SK-N-SH treated with all-trans-retinoic acid at 6 μM for 48 hours (cell line): ENCODE data around the gene NUMA1.

ENCODE experiments used
- ATAC-seq: fragments of 200-7000 bp; cut with Tn5 transposase; 3 replicates; pipeline ENCODE4 v1.9.1; 2020; ENCODE audit warnings: mild to moderate bottlenecking, moderate library complexity
- ARNTL ChIP-seq: fragments of 450-650 bp; formaldehyde crosslinking; IDR thresholded peaks from 2 replicates; pipeline ENCODE4 v1.5.0; 2020; ENCODE audit warnings: low read depth, mild to moderate bottlenecking, moderate library complexity, borderline replicate concordance
- BACH2 ChIP-seq: fragments of 250-450 bp; sonication (Bioruptor Pico); IDR thresholded peaks from 2 replicates; pipeline ENCODE4 v1.9.0; 2021; ENCODE audit warnings: mild to moderate bottlenecking, borderline replicate concordance
- CSDC2 ChIP-seq: fragments of 250-450 bp; sonication (Bioruptor Pico); IDR thresholded peaks from 2 replicates; pipeline ENCODE4 v1.5.0; 2020; ENCODE audit warnings: mild to moderate bottlenecking, moderate library complexity
- ESRRG ChIP-seq: fragments of 250-450 bp; sonication (Bioruptor Pico); IDR thresholded peaks from 2 replicates; pipeline ENCODE4 v1.6.1; 2021; ENCODE audit warnings: mild to moderate bottlenecking
- GLIS3 ChIP-seq: fragments of 250-450 bp; sonication (Bioruptor Pico); IDR thresholded peaks from 2 replicates; pipeline ENCODE4 v1.5.0; 2020; ENCODE audit warnings: mild to moderate bottlenecking, moderate library complexity
- ISL1 ChIP-seq: fragments of 250-450 bp; sonication (Bioruptor Pico); IDR thresholded peaks from 2 replicates; pipeline ENCODE4 v2.1.2; 2022; ENCODE audit warnings: mild to moderate bottlenecking, moderate library complexity
- OSR1 ChIP-seq: fragments of 250-450 bp; sonication (Bioruptor Pico); IDR thresholded peaks from 2 replicates; pipeline ENCODE4 v1.8.0; 2022; ENCODE audit warnings: moderate library complexity, mild to moderate bottlenecking, inconsistent platforms
- PATZ1 ChIP-seq: fragments of 250-450 bp; sonication (Bioruptor Pico); IDR thresholded peaks from 2 replicates; pipeline ENCODE4 v1.8.0; 2020; ENCODE audit warnings: mild to moderate bottlenecking, moderate library complexity, borderline replicate concordance
- POU6F1 ChIP-seq: fragments of 250-450 bp; sonication (Bioruptor Pico); IDR thresholded peaks from 2 replicates; pipeline ENCODE4 v1.8.0; 2021; ENCODE audit warnings: low read depth, mild to moderate bottlenecking, moderate library complexity, borderline replicate concordance
- SNAI2 ChIP-seq: fragments of 250-450 bp; sonication (Bioruptor Pico); IDR thresholded peaks from 2 replicates; pipeline ENCODE4 v1.5.0; 2020; ENCODE audit warnings: mild to moderate bottlenecking, moderate library complexity
- TCF4 ChIP-seq: fragments of 250-450 bp; sonication (Bioruptor Pico); IDR thresholded peaks from 2 replicates; pipeline ENCODE4 v1.8.0; 2021; ENCODE audit warnings: mild to moderate bottlenecking, moderate library complexity, borderline replicate concordance
- TOX ChIP-seq: fragments of 250-450 bp; sonication (Bioruptor Pico); IDR thresholded peaks from 2 replicates; pipeline ENCODE4 v1.8.0; 2021; ENCODE audit warnings: mild to moderate bottlenecking, moderate library complexity, borderline replicate concordance
- TSHZ2 ChIP-seq: fragments of 250-450 bp; sonication (Bioruptor Pico); IDR thresholded peaks from 2 replicates; pipeline ENCODE4 v1.5.0; 2020; ENCODE audit warnings: mild to moderate bottlenecking, moderate library complexity
- ZFP3 ChIP-seq: fragments of 250-450 bp; sonication (Bioruptor Pico); IDR thresholded peaks from 2 replicates; pipeline ENCODE4 v1.5.0; 2020; ENCODE audit warnings: mild to moderate bottlenecking, moderate library complexity
- ZFP30 ChIP-seq: fragments of 450-650 bp; formaldehyde crosslinking; IDR thresholded peaks from 2 replicates; pipeline ENCODE4 v1.5.0; 2022; ENCODE audit warnings: mild to moderate bottlenecking, moderate library complexity
- ZNF565 ChIP-seq: fragments of 450-650 bp; formaldehyde crosslinking; conservative IDR thresholded peaks from 2 replicates; pipeline ENCODE4 v1.5.0; 2020; ENCODE audit warnings: low read depth, mild to moderate bottlenecking, moderate library complexity
- ZNF70 ChIP-seq: fragments of 450-650 bp; formaldehyde crosslinking; IDR thresholded peaks from 2 replicates; pipeline ENCODE4 v1.5.0; 2020; ENCODE audit warnings: mild to moderate bottlenecking, moderate library complexity
- ZNF8 ChIP-seq: fragments of 450-650 bp; formaldehyde crosslinking; IDR thresholded peaks from 2 replicates; pipeline ENCODE4 v1.5.0; 2020; ENCODE audit warnings: mild to moderate bottlenecking, moderate library complexity
- TF ChIP-seq, protein P1 (sequence below): fragments of 250-450 bp; sonication (Bioruptor Pico); IDR thresholded peaks from 2 replicates; pipeline ENCODE4 v1.5.1; 2020; ENCODE audit warnings: low read depth, mild to moderate bottlenecking, moderate library complexity
- TF ChIP-seq, protein P2 (sequence below): fragments of 250-450 bp; sonication (Bioruptor Pico); IDR thresholded peaks from 2 replicates; pipeline ENCODE4 v1.5.1; 2021; ENCODE audit warnings: mild to moderate bottlenecking, moderate library complexity

Gene NUMA1

DNA sequence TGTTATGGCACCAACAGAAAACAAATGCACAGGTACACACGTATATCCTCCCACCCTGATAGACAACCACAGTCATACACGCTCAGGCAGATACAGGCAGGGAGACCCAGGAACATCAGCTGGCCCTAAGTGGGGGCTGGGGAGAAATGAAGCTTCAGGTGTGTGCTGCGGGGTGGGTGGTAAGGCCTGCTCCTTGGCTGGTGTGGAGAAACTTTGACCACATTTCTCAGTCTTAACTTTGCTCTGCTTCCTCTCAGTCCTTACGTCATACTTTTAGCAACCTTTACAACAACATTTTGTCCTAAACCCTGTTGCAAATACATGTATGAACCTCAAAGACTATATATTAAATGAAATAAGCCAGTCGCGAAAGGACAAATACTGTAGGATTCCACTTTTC, 38.9 kb upstream of the NUMA1 start:
- TF ChIP-seq TOX (CRISPR knock-in tag) (no peak), ARNTL (no peak), GLIS3 (CRISPR knock-in tag) (no peak), ZFP3 (no peak), CSDC2 (CRISPR knock-in tag) (no peak), ZNF565 (CRISPR knock-in tag) (no peak), POU6F1 (CRISPR knock-in tag) (no peak), ZNF8 (CRISPR knock-in tag) (no peak), PATZ1 (no peak), ZNF70 (CRISPR knock-in tag) (no peak), ISL1 (CRISPR knock-in tag) (no peak), BACH2 (no peak), TSHZ2 (CRISPR knock-in tag) (no peak), TCF4 (CRISPR knock-in tag) (no peak)
- TF ChIP-seq, protein P1, sequence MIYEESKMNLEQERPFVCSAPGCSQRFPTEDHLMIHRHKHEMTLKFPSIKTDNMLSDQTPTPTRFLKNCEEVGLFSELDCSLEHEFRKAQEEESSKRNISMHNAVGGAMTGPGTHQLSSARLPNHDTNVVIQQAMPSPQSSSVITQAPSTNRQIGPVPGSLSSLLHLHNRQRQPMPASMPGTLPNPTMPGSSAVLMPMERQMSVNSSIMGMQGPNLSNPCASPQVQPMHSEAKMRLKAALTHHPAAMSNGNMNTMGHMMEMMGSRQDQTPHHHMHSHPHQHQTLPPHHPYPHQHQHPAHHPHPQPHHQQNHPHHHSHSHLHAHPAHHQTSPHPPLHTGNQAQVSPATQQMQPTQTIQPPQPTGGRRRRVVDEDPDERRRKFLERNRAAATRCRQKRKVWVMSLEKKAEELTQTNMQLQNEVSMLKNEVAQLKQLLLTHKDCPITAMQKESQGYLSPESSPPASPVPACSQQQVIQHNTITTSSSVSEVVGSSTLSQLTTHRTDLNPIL (CRISPR knock-in tag): no peak
- TF ChIP-seq, protein P2, sequence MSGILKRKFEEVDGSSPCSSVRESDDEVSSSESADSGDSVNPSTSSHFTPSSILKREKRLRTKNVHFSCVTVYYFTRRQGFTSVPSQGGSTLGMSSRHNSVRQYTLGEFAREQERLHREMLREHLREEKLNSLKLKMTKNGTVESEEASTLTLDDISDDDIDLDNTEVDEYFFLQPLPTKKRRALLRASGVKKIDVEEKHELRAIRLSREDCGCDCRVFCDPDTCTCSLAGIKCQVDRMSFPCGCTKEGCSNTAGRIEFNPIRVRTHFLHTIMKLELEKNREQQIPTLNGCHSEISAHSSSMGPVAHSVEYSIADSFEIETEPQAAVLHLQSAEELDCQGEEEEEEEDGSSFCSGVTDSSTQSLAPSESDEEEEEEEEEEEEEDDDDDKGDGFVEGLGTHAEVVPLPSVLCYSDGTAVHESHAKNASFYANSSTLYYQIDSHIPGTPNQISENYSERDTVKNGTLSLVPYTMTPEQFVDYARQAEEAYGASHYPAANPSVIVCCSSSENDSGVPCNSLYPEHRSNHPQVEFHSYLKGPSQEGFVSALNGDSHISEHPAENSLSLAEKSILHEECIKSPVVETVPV (CRISPR knock-in tag): no peak
- no peak for ATAC-seq

DNA sequence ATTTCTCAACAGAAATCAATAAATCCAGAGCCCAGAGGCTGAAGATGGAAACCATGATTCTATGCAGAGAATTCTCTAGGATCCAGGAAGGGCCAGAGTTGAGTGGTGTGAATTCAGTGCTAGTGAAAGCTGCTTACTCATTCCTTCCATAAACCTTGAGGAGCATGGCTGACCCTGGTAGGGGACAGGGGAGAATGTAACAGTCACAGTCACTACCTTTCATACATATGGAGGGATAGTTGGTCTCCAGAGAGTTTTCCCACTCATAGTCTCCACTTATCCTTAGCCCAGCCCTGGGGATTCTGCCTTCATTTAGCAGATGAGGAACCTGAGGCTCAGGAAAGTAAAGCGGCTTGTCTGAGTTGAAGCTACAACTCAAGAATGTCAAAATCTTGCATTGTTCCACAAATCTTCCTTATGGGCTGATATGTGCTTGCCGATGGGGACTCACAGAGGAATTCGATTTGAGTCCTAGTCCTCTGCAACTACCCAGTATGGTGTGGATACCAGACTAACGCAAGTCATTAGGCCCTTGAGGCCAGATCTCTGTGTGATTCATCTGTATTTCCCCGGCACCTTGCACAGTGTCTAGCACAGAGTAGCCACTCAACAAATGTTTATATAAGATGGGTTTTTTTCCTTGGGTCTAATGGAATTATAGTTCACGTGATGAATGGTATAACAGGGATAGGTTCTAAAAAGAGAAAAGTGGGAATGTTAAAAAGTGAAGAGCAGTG, 35.8 kb upstream of the NUMA1 start:
- TF ChIP-seq CSDC2 (CRISPR knock-in tag) (no peak), ISL1 (CRISPR knock-in tag) (no peak), ZFP30 (CRISPR knock-in tag) (no peak), TCF4 (CRISPR knock-in tag) (no peak), ESRRG (no peak), SNAI2 (CRISPR knock-in tag) (no peak), OSR1 (CRISPR knock-in tag) (no peak), ZNF70 (CRISPR knock-in tag) (no peak), TSHZ2 (CRISPR knock-in tag) (no peak), BACH2 (no peak), GLIS3 (CRISPR knock-in tag) (no peak), PATZ1 (no peak), TOX (CRISPR knock-in tag) (no peak)
- ATAC-seq: no peak
